HG02840 (cell line): ENCODE results near the gene SYMPK.
"Not testable (repeated sequence)": the region's sequence is repeated elsewhere in the genome, so short reads cannot be mapped to it uniquely, and the experiment has no call there.

ENCODE experiments used
- ATAC-seq: cut with Tn5 transposase; IDR thresholded peaks from one replicate; pipeline ENCODE4 v1.9.1; 2021; ENCODE audit warnings: mild to moderate bottlenecking, moderate library complexity, moderate number of reproducible peaks; ENCODE audit not compliant: unreplicated experiment, low FRiP score

Gene SYMPK

DNA sequence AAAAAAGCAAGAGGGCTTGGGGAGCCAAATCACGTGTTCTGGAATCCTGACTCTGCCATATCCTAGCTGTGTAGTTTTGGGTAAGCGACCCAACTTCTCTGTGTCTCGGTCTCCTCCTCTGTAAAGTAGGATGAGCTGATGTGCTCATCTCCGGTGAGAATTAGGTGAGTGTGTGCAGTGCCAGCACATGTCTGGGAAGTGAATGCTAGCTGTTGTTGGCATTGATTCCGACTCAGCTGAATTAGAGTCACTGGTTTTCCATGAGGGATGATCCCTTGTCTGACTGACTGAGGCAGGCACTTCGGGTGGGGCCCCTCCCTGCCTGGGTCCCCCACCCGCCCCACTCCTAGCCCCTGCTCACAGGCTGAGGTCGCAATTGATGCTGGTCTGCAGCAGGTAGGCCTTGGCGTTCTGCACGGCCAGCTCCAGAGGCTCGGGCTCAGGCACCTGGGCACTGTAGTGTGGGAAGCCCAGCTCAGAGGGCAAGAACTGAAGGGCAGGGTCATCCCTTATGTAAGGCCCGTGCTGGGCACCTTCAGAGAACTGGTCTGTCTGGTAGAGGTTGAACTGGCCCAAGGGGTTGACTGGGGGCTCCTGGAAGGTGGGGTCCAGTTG, 48.7 kb downstream of the SYMPK start:
- ATAC-seq = no peak

DNA sequence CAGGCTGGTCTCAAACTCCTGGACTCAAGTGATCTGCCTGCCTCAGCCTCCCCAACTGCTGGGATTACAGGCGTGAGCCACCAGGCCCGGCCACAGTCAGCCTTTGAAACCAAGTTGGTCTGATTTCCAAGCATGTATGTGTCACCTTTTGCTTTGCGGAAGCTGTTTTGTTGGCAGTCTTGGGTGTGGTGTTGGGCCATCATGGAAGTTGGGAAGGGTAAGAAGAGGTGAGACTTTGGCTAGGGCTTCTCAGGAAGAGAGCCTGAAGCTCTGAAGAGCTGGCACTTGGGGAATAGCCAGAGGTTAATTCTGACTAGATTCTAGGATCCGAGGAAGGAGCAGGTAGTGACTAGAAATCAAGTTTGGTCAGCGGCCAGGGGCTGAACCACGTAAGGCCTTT, 50.6 kb downstream of the SYMPK start:
- no peak for ATAC-seq

DNA sequence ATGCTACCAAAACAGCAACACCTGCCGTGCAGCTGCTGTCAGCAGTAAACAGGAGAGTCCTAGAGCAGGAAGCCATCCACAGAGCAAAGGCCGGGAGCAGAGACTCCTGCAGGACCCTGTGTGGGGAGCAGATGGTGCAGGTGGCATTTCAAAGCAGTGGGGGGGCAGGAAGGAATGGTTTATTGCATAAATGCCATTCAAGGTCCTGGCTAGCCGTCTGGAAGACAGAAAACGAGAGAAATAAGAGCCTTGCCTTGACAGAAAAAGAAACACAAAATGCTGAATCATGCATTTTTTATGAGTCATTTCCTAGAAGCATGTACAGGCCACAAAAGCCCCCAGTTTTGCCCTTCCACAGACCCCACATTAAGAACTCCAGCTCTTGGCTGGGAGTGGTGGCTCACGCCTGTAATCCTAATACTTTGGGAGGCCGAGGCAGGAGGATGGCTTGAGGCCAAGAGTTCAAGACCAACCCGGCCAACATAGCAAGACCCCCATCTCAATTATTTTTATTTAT, 53.2 kb downstream of the SYMPK start:
- no peak for ATAC-seq

DNA sequence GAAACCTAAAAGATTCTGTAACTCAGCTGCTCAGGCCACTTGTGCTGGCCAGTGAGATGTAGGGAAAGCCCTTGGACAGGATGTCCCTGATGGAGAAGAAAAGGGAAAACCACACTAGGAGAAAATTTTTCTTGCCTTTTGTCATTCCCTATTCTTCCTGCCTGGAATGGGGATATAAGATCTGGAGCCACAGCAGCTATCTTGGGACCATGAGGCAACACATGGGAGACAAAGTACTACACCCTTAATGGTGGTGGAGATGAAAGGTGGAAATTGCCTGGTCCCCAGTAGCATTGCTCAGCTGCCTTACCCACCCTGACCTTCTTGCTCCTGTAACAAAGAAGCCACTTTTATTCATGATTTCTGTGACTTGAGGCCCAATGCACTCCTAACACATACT, 57.2 kb downstream of the SYMPK start:
- no peak for ATAC-seq

DNA sequence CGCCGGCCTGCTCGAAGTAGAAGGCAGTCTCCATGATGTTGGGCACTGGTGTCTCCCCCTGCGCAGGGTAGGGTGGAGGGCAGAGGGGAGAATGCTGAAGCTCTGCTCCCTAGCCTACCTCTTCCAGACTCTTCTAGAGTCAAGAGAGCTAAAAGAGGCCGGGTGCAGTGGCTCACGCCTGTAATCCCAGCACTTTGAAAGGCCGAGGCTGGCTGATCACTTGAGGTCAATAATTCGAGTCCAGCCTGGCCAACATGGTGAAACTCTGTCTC, 58.1 kb downstream of the SYMPK start:
- ATAC-seq = no peak

DNA sequence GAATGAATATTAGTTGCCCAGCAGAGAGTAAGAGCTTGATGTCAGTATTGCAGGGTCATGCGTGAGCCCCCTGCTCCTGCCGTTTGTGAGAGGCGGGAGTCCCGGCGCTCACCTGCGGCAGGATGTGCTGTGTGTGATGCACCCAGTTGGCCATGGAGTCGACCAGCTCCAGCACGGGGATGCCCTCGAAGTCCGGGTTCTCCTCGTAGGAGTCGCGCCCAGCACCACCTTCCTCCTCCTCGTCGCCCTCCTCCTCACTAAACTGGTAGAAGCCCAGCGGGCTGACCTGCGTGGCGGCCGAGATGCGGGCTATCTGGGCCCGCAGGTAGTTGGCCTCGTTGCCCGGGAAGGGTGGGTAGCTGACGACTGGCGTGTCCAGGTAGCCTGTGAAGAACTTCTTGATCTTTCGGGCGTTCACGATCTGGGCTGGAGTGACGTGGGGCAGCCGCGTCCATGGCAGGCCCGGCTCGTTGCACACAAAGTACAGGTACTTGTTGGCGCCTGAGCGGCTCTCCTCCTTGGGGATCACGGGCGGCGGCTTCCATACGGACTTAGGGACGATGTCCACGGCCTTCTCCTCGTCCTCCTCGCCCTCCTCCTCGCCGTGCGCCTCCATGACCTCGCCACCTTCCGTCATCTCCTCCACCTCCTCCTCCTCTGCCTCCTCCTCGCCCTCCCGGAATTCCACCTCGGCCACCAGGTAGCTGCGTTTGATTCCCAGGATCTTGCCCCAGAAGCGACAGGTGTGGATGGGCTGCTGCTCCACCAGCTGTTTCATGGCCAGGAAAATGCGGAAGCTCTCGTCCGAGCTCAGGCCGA, 58.6 kb downstream of the SYMPK start:
- no peak for ATAC-seq

DNA sequence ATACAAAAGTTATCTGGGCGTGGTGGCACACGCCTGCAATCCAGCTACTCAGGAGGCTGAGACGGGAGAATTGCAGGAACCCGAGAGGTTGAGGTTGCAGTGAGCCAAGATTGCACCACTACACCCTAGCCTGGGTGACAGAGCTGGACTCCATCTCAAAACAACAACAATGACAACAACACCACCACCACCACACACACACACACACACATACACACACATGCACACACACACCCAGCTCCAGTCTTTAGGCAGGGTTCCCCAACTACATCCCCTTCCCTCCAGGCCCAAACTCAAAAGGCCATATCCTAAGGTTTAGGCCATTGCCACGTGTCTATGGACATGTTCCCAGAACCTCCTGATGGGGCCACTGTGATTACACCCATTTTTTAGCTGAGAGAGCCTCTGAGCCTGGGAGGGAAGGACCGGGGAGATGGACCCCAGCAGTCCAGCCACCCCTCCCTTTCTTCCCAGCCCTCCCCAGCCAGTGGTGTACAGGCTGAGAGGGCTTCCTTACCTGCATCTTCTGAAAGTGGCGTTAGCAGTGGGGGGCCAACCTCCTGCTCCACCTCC, 61.3 kb downstream of the SYMPK start:
- no peak for ATAC-seq

DNA sequence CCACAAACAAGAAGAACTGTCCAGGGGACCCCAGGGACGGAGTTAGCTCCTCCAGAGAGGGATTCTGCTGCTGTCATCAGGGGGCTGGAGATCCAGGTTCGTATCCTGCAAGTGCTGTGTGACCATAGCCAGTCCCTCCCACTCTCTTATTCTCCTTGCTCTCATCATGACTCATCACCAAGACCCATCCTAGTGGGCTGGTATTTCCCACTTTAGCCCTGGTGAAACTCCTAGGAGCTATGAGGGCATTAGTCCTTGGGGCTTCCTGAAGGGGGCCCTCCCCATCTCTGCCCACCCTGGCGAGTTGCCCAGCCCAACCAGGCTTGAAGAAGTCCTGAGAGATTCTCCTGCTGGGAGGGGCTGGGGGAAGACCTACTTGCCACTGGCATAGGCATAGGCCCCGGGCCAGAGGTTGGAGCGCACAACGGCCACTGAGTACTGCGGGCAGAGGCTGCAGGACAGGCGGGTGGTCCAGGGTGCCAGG, 62.8 kb downstream of the SYMPK start:
- no peak for ATAC-seq

DNA sequence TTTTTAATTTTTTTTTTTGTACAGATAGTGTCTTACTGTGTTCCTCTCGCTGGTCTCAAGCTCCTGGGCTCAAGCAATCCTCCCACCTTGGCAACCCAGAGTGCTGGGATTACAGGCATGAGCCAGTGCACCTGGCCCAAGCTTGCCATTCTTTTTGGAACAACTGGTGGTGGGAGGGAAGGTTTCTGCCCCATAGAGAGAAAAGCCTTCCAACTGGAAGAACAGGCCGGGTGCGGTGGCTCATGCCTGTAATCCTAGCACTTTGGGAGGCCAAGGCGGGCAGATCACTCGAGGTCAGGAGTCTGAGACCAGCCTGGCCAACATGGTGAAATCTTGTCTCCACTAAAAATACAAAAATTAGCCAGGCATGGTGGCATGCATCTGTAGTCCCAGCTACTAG, 63.4 kb downstream of the SYMPK start:
- not testable (repeated sequence) for ATAC-seq

DNA sequence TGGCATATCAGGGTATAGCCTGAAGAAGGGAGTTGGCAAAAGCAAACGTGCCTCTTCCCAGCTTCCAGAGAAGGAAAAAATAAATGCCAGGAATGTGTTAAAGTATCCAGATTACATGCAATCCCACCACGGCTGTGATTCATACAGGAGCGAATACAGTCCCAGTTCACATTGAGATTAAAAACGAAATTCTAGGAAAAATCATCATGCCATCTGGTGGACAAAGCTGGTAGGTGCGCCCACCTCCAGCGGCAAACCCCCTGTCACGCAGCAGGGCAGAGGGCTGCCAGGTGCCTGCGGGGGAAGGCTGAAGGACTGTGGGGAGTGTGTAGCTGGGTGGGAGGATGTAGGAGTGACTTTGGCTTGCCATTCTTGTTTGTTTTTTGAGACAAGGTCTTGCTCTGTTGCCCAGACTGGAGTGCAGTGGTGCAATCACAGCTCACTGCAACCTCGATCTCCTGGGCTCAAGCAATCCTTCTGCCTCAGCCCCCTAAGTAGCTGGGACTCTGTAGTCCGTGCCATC, 63.9 kb downstream of the SYMPK start:
- ATAC-seq = no peak

DNA sequence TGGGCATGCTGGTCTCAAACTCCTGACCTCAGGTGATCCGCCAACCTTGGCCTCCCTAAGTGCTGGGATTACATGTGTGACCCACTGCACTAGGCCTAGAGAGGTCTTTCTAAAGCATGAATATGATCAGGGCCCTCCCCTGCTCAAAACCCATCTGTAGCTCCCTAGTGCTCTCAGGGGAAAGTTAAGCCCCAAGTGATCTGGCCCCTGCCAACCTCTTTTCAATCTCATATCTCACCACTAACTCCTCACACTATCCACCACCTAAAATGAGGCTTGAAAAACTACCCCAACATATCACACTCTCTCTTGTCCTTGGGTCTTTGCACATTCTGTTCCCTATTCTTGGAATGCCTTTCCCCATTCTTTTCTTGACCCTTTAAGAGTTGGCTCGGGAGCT, 68.3 kb downstream of the SYMPK start:
- no peak for ATAC-seq

DNA sequence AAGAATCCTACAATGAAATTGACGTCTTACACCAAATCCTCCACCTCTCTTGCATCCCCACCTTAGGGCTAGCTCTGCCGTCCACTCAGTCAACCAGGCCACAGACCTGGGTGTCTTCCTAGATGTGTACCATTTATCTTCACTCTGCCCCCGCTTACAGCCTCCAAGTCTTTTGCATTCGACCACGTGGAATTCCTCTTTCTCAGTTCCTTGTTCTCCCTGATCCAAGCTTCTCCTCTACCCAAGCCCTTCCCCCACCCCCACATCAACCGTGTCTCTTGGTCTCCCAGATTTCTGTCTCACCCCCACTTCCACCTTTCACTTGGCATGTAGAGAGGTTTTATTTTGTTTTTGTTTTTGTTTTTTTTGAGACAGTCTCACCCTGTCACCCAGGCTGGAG, 69.1 kb downstream of the SYMPK start:
- no peak for ATAC-seq

DNA sequence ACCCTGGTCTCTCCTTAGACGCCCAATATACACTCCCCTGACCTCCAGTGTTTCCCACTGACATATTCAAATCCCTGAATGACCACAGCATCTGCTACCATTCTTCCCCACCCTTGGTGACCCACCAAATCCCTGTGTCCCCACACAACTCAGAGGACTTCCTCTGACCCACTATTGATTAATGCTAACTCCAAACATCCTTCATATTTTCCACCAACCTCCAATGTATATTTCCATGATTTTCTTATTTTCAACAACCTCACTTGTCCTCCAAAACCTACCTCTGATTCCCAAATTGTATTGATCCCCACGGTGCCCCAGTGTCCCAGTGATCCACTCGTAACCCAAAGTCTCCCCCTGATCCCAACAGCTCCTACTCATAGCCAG, 69.8 kb downstream of the SYMPK start:
- no peak for ATAC-seq

DNA sequence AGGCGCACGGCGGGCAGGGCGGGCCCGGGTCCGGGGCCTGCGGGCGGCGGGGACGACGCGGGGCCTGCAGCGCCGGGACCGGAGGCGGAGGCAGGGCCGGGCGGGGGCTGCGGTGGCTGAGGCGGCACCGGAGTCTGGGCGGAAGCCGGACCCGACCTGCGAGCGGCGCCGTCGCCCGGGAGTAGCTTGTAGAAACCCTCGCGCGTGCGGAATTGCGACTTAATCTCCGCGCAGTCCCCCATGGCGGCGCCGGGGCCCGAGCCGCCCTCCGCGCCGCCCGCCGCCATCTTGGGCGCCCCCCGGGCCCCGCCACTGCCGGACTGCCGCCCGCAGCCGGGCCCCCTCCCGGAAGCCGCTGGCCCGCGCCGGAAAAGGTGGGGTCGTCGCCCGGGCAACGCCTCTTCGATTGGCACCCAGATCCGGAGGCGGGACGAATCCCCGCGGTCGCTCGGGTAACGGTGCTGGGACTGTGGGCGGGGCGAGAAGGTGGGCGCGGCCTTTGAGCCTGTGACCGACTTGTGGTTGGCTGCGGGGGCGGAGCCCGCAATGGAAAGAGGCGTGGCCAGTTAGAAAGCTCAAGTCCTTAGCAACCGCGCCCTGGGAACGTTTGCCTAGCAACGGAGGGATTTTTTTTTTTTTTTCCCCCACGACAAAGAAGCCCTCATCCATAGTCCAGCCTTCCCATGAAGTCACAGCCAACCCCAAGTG, 70.3 kb downstream of the SYMPK start, which contains the start of gene DMWD:
Gene DMWD, minus strand, starts transcription at position 376 of the 708 bp plus-strand sequence. Its CDS starts 89 bp downstream, at position 287.
- peak; percentile 86 for ATAC-seq

DNA sequence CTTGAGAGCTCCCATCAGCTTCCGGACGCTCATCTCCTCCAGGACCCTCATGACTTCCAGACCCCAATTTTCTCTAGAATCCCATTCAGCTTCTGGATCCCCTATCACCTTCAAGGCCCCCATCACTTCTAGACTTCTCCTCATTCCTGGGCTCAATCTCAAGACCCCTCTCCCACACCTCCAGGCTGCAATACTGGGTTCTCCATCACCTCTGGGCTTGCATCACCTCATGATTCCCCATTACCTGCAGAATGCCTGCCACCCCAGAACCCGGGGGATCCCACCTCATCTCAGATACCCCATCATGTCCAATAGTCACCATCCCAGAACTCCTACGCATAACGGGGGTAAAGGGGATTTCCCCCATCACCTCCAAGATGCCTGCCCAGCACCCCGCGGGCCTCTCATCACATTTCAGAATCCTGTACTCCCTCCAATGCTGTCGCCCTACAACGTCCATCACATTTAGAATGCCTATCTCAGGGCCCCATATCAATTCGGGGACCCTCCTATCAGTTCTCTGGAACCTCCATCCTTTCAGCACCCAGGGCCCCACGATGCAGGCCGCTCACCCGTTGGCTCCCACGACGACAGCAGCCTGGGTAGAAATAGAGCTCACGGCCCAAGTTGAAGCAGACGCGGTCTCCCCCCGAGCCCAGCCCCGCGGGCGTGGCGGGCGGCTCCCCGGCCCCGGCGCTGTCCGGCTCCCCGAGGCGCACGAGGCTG, 71.0 kb downstream of the SYMPK start:
- peak; percentile 14 for ATAC-seq

DNA sequence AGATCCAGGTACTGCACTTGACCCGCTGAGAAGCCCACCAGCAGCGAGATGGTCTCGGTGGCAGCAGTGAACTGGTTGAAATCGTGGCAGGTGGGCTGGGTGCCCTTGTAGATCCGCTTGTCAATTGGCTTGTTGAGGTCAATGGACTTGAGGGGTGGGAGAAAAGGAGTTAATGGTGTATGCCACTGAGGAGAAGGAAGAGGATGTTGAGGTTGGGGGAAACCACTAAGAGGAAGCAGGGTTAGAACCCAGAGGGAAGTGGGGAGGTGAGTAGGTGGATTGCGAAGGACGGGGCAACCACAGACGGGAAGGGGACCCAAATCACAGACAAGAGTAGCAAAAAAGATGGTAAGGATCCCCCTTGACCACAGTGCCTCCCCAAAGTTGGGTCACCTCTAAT, 72.0 kb downstream of the SYMPK start:
- no peak for ATAC-seq

DNA sequence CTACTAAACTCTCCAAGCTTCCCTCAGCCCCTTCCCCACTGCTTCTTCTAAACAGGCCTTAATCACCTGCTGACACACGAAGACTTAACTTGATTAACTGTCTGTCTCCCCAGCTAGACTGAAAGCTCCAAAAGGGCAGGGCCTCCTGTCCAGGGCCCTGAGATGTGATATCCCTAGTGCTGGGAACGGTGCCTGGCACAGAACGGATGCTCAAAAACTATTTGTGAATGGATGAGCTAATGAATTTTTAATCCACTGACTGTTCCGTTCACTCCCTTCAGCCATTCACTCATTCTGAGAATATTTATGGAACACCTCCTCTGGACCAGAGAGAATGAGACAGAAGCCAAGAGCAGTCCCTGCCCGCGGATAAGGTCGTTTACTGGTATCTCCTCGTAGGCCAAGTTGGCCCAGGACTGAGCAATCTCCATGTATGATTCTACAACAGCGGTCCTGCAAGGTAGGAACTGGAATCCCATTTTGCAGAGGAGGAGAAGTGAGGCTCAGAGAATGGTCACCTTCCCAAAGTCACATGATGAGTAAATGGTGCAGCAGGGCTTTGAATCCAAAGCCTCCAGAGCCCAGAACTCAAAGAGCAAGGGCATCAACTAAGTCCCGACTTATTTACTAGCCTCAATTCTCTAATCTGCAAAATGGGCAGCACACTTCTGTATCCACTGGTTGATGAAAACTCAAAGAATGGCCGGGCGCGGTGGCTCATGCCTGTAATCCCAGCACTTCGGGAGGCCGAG, 73.7 kb downstream of the SYMPK start:
- no peak for ATAC-seq

DNA sequence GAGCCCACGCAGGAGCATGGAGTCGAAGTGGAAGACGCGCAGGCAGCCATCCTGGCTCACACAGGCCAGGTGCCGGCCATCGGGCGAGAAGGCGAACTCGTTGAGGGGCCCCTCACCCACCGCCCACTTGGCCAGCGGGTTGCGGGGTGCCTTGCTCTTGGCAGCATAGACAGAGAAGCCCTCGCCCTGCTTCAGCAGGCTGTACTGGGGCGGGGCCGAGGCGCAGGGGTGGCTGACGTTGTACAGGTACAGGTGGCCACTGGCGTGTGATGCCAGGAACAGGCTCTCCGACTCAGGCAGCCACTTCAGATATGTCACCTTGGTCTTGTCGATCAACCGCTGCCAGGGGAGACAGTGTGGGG, 76.4 kb downstream of the SYMPK start:
- ATAC-seq = no peak

DNA sequence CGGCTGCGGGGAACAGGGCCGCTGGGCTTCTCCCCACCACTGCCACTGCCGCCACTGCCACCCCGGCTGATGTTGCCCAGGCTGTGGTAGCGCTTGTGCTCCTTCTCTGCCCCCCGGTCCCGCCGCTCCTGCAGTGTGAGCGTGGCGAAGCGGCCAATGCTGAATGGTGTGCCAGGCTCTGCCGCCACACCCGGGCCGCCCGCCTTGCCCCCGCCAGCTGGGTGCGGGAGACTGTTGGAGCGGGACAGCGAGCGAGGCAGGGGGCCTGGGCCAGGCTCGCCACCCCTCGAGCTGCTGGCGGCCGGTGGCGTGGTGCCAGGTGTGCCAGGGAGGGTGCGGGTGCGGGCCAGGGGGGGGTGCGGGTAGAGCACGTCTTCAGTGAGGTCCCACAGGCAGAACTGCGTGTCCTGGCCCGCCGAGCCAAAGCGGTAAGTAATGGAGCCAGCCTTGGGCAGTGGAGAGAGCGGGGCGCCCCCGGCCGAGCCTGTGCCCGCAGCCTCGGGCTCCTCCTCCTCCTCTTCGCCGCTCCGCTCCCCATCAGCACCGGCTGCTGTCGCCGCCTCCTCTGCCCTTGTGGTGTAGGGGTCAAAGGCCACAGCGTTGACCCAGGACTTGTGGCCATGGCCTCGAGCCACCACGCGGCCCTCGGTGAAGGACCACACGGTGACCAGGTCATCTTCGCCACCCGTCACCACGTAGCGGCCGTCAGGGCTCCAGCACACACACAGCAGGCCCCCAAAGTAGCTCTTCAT, 77.0 kb downstream of the SYMPK start:
- no peak for ATAC-seq
